GM12872 (cell line): ENCODE results near the gene CSAD.

Experiments used
- TF ChIP-seq, protein P1 (sequence below): IDR thresholded peaks from 3 replicates; pipeline ENCODE4 v1.5.1; 2011; ENCODE audit warnings: low read depth, mild to moderate bottlenecking, low read length, moderate library complexity; ENCODE audit not compliant: insufficient read depth

CSAD gene

DNA sequence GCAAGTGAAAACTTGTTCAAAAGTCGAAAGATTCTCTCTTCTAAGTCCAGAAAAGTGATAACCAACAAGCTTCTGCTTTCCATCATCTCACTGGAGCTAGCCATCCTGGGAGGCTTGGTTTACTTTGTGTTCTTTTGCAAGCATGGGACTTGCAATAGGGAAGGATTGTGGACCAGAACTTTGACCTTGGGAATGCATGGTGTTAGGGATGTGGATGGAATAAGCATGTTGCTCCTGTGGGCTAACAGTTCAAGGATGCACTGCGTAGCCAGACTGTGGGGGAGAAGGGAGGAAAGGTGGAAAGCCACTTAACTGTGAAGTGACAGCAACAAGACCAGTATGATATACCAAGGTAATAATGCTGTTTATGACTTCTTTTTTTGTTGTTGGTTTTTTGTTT lies 48.9 kb downstream of the CSAD start:
- TF ChIP-seq, protein P1, sequence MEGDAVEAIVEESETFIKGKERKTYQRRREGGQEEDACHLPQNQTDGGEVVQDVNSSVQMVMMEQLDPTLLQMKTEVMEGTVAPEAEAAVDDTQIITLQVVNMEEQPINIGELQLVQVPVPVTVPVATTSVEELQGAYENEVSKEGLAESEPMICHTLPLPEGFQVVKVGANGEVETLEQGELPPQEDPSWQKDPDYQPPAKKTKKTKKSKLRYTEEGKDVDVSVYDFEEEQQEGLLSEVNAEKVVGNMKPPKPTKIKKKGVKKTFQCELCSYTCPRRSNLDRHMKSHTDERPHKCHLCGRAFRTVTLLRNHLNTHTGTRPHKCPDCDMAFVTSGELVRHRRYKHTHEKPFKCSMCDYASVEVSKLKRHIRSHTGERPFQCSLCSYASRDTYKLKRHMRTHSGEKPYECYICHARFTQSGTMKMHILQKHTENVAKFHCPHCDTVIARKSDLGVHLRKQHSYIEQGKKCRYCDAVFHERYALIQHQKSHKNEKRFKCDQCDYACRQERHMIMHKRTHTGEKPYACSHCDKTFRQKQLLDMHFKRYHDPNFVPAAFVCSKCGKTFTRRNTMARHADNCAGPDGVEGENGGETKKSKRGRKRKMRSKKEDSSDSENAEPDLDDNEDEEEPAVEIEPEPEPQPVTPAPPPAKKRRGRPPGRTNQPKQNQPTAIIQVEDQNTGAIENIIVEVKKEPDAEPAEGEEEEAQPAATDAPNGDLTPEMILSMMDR: no peak

DNA sequence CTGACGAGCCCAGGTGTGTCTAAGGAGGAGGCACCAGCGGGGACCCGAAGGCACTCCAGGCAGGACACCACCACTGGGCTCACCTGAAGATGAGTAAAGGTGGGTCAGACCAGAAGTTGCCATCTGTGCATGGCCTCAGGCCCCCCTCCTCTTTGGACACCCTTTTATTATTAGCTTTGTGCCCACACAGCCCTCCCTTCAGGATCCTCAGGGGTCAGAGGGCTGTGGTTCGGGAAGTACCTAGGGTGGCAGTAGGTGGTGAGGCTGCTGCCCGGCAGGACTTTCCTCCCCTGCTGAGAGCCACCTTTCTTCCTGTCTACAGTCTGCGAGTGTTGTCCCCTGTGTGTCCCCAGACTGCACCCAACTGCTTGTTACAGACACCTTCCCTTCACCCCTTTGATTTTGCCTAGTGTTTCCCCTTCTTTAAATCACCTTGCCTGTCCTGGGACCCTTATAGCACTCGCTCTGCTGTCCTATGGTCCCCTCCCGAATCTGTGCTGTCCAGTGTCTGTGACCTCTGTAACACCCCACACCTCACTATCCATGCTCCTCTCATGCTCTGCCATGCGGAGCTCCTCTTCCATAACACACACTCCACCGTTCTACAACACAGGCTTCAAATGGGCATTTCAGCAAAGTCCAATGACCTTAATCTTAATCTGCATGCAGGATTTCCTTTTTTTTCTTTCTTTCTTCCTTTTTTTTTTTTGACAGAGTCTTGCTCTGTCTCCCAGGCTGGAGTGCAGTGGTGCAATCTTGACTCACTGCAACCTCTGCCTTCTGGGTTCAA lies 51.8 kb downstream of the CSAD start:
- TF ChIP-seq, protein P1: no peak

DNA sequence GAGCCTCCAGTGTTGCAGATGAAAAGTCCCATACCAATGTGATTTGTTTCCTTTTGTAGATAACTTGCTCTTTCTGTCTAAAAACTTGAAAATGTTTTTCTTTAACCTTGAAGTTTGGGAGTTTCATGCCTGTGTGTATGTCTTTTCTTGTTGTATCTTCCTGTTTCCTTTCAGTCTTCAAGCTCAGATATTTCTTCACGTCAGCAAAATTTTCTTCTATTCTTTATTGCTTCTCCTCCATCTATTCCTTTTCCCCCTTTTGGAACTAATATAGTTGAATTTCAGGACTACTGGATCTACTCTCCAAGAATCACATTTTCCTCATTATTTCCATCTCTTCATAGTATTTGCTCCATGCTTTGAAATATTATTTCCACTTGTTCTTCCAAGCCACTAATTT lies 53.6 kb downstream of the CSAD start:
- TF ChIP-seq, protein P1: no peak

DNA sequence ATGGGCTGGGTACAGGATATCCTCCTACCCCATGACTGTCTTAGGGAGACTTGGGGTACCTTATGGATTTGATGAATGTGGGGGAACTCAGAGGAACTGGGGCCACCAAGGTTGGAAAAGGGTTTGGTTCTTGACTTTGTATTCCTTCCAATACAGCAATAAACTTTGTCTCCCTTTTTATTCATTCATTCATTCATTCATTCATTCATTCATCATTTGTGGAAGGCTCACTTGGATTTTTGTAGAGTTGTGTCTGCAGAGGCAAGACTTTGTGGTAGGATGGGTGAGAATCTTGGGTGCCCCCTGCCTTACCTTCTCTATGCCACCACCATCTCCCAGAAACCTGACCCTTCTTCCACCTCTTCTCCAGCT lies 56.4 kb downstream of the CSAD start:
- TF ChIP-seq, protein P1: no peak

DNA sequence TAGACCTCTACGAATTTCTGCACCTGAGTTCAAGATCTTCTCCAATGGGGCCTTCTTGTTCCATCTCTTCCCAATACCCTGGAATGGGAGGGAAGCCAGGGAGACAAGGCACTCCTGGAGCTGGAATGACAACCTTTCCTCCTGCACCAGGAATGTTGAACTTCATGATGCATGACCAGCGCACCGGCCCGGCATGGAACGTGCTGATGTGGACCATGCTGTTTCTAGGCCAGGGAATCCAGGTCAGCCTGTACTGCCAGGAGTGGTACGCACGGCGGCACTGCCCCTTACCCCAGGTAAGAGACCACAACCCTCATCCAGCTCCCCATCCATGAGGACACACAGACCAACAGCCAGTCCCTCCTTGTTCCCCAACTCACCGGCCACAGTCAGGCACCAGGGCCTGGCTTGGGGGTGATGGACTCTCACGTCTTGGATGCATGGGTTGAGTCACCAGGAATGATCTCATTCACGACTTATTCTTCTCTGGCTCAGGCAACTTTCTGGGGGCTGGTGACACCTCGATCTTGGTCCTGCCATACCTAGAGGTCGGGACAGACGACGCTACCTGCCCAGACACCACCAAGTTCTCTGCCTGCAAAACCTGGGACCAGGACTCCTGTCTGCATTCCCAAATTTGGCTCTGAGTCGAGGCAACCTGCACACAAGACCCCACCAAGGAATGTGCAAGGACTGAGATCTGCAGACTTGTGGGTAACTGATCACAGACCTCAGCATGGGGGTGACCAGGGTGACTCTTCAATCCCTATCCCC lies 57.0 kb downstream of the CSAD start:
- TF ChIP-seq, protein P1: no peak

DNA sequence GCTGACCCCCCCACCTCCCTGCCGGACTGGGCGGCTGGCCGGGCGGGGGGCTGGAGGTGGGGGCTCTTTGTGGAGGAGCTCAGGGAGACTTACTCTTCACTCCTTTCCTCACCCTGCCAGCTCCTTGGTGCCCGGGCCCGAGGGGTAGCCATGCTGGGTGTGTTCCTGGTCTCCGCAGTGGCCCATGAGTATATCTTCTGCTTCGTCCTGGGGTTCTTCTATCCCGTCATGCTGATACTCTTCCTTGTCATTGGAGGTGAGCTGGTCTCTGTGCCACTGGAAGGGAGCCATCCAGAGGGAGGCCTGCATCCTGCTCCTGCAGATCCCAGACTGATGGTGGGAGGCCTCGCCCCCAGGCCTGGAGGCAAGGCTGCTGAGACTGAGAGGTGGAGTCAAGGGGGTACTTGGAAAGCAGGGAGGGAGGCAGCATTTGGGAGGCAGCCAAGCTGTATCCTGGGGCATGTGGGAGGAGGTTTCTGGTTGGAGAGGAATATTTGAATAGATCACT lies 57.7 kb downstream of the CSAD start:
- TF ChIP-seq, protein P1: no peak

DNA sequence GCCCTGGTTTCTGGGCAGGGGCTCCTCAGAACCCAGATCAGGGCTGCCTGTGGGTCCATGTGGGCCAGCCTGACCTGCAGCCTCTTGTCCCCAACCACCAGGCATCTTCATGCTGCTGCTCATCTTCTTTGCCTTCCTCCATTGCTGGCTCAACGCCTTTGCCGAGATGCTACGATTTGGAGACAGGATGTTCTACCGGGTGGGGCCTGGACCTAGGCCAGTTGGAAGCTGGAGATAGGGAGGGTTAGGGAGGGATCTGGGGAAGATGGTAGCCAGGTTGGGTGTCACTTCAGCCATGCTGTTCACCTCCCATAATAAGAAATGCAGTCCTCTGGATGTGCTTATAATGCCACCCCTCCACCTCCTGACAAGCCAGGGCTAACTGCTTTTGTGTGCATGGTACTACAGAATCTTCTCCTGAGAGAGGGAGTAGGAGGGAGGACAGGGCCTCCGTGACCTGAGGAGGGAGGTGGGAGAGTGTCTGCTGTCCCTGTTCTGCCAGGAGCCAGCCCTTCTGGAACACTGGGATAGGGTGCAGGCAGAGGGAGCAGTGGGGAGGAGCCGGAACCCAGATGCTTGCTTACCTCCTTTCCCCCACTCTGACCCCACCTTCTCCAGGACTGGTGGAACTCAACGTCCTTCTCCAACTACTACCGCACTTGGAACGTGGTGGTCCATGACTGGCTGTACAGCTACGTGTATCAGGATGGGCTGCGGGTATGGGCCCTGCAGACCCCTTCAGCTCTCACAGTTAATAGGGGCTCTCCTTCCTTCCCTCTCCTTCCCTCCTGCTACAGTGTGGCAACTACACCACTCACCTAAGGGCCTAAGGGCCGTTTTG lies 59.8 kb downstream of the CSAD start:
- TF ChIP-seq, protein P1: no peak
